Central memory CD8-positive, alpha-beta T cell (primary cell): Measurements from ENCODE around the gene NKD2.

ENCODE experiments used
- ATAC-seq: fragments of 150-1000 bp; cut with Tn5 transposase; replicated peaks from 2 replicates; pipeline ENCODE4 v1.10.0; 2022; ENCODE audit warnings: mild to moderate bottlenecking, moderate FRiP score, moderate number of reproducible peaks; ENCODE audit not compliant: poor library complexity, severe bottlenecking; ENCODE audit errors: extremely low read depth
- DNase-seq, 2 donors: peaks; one replicate each; pipeline ENCODE4 v3.0.0; 2021; ENCODE audit warnings: low spot score in 2 of 2
- H3K27ac Mint-ChIP-seq: one replicate; pipeline ENCODE4 v1.8.0; 2022; ENCODE audit warnings: low read depth, mild to moderate bottlenecking, moderate library complexity, mixed read lengths
- H3K27me3 Mint-ChIP-seq: one replicate; pipeline ENCODE4 v1.8.0; 2022; ENCODE audit warnings: mixed read lengths
- H3K36me3 Mint-ChIP-seq: one replicate; pipeline ENCODE4 v1.8.0; 2022; ENCODE audit warnings: mild to moderate bottlenecking, moderate library complexity, mixed read lengths; ENCODE audit not compliant: insufficient read depth
- H3K4me1 Mint-ChIP-seq: one replicate; pipeline ENCODE4 v1.8.0; 2022; ENCODE audit warnings: mixed read lengths
- H3K4me3 Mint-ChIP-seq: one replicate; pipeline ENCODE4 v1.8.0; 2022; ENCODE audit warnings: mild to moderate bottlenecking, moderate library complexity, mixed read lengths
- H3K9me3 Mint-ChIP-seq: one replicate; pipeline ENCODE4 v1.8.0; 2022; ENCODE audit warnings: mixed read lengths

Gene NKD2

GRCh38 chr5:1005904-1006655 lies 2.5 kb upstream of the NKD2 start:
- H3K4me1 Mint-ChIP-seq, result peaks cover 11% of the 10 kb centered on the region
- no peaks in the 10 kb centered on the region for H3K9me3 Mint-ChIP-seq
- ATAC-seq (no peak), DNase-seq (no peak)
- H3K4me3 Mint-ChIP-seq, result no peak overlapping the region
- H3K27ac Mint-ChIP-seq, result no peak overlapping the region
- peaks cover 47% of the 10 kb centered on the region for H3K27me3 Mint-ChIP-seq
- H3K36me3 Mint-ChIP-seq, result peaks cover 3% of the 10 kb centered on the region

GRCh38 chr5:1006656-1007071 lies 1.9 kb upstream of the NKD2 start:
- ATAC-seq, result no peak
- H3K27me3 Mint-ChIP-seq, result peaks cover 53% of the 10 kb centered on the region
- peaks cover 11% of the 10 kb centered on the region for H3K4me1 Mint-ChIP-seq
- peaks cover 3% of the 10 kb centered on the region for H3K36me3 Mint-ChIP-seq
- no peak overlapping the region for H3K4me3 Mint-ChIP-seq
- DNase-seq, result no peak
- H3K9me3 Mint-ChIP-seq, result no peaks in the 10 kb centered on the region
- H3K27ac Mint-ChIP-seq, result no peak overlapping the region

- Mint-ChIP-seq H3K27ac (no peak overlapping the region), H3K27me3 (peaks cover 57% of the 10 kb centered on the region), H3K4me3 (peak overlapping the region; percentile 66), H3K4me1 (peaks cover 11% of the 10 kb centered on the region), H3K9me3 (no peaks in the 10 kb centered on the region), H3K36me3 (peaks cover 3% of the 10 kb centered on the region)
- ATAC-seq (no peak), DNase-seq (no peak)
Measured at GRCh38 chr5:1007221-1007680, 1.4 kb upstream of the NKD2 start.

- Mint-ChIP-seq H3K4me1 (peaks cover 11% of the 10 kb centered on the region), H3K9me3 (no peaks in the 10 kb centered on the region), H3K36me3 (peaks cover 3% of the 10 kb centered on the region), H3K27ac (peak overlapping the region; percentile 24), H3K4me3 (peak overlapping the region; percentile 66), H3K27me3 (peaks cover 57% of the 10 kb centered on the region)
- ATAC-seq, result no peak
- no peak for DNase-seq
Measured at GRCh38 chr5:1007681-1008450, 736 bp upstream of the NKD2 start.

- H3K4me1 Mint-ChIP-seq, result peaks cover 7% of the 10 kb centered on the region
- ATAC-seq (no peak), DNase-seq (no peak)
- H3K27me3 Mint-ChIP-seq, result peaks cover 57% of the 10 kb centered on the region
- no peak overlapping the region for H3K27ac Mint-ChIP-seq
- peaks cover 3% of the 10 kb centered on the region for H3K36me3 Mint-ChIP-seq
- H3K4me3 Mint-ChIP-seq, result no peak overlapping the region
- no peaks in the 10 kb centered on the region for H3K9me3 Mint-ChIP-seq
Measured at GRCh38 chr5:1009359-1010180, 968 bp downstream of the NKD2 start.

- no peak for DNase-seq
- ATAC-seq, result no peak
- Mint-ChIP-seq H3K4me1 (peaks cover 7% of the 10 kb centered on the region), H3K36me3 (peaks cover 2% of the 10 kb centered on the region), H3K4me3 (no peak overlapping the region), H3K9me3 (no peaks in the 10 kb centered on the region), H3K27me3 (peaks cover 57% of the 10 kb centered on the region), H3K27ac (no peak overlapping the region)
Measured at GRCh38 chr5:1010181-1010510, 1.5 kb downstream of the NKD2 start.

- peaks cover 53% of the 10 kb centered on the region for H3K27me3 Mint-ChIP-seq
- H3K4me1 Mint-ChIP-seq, result peaks cover 7% of the 10 kb centered on the region
- no peaks in the 10 kb centered on the region for H3K9me3 Mint-ChIP-seq
- no peak overlapping the region for H3K4me3 Mint-ChIP-seq
- no peak overlapping the region for H3K27ac Mint-ChIP-seq
- no peak for DNase-seq
- no peak for ATAC-seq
- H3K36me3 Mint-ChIP-seq, result peaks cover 2% of the 10 kb centered on the region
Measured at GRCh38 chr5:1010641-1011046, 2.0 kb downstream of the NKD2 start.

GRCh38 chr5:1011226-1011631 lies 2.6 kb downstream of the NKD2 start:
- Mint-ChIP-seq H3K4me1 (peaks cover 7% of the 10 kb centered on the region), H3K9me3 (no peaks in the 10 kb centered on the region), H3K36me3 (peaks cover 2% of the 10 kb centered on the region), H3K27ac (no peak overlapping the region), H3K27me3 (peaks cover 48% of the 10 kb centered on the region), H3K4me3 (no peak overlapping the region)
- no peak for ATAC-seq
- no peak for DNase-seq

GRCh38 chr5:1011741-1012312 lies 3.2 kb downstream of the NKD2 start:
- H3K4me1 Mint-ChIP-seq, result peaks cover 7% of the 10 kb centered on the region
- H3K27me3 Mint-ChIP-seq, result peaks cover 42% of the 10 kb centered on the region
- H3K36me3 Mint-ChIP-seq, result peaks cover 2% of the 10 kb centered on the region
- no peaks in the 10 kb centered on the region for H3K9me3 Mint-ChIP-seq
- no peak overlapping the region for H3K4me3 Mint-ChIP-seq
- ATAC-seq (no peak), DNase-seq (no peak)
- no peak overlapping the region for H3K27ac Mint-ChIP-seq

GRCh38 chr5:1012313-1012841 lies 3.8 kb downstream of the NKD2 start:
- H3K4me3 Mint-ChIP-seq, result no peak overlapping the region
- ATAC-seq, result no peak
- peaks cover 2% of the 10 kb centered on the region for H3K36me3 Mint-ChIP-seq

GRCh38 chr5:1012900-1013237 lies 4.3 kb downstream of the NKD2 start:
- no peak overlapping the region for H3K4me3 Mint-ChIP-seq
- ATAC-seq, result no peak
- no peak for DNase-seq
- H3K27me3 Mint-ChIP-seq, result peaks cover 31% of the 10 kb centered on the region
- H3K9me3 Mint-ChIP-seq, result no peaks in the 10 kb centered on the region
- H3K27ac Mint-ChIP-seq, result no peak overlapping the region
- peaks cover 3% of the 10 kb centered on the region for H3K4me1 Mint-ChIP-seq
- peaks cover 1% of the 10 kb centered on the region for H3K36me3 Mint-ChIP-seq

More at GRCh38 chr5:1012313-1012841, 3.8 kb downstream of the NKD2 start:
- DNase-seq, result no peak
- H3K4me1 Mint-ChIP-seq, result peaks cover 7% of the 10 kb centered on the region
- no peak overlapping the region for H3K27ac Mint-ChIP-seq
- H3K27me3 Mint-ChIP-seq, result peaks cover 36% of the 10 kb centered on the region
- no peaks in the 10 kb centered on the region for H3K9me3 Mint-ChIP-seq

- Mint-ChIP-seq H3K4me1 (no peaks in the 10 kb centered on the region), H3K27me3 (peaks cover 26% of the 10 kb centered on the region), H3K36me3 (no peaks in the 10 kb centered on the region)
Measured at GRCh38 chr5:1013238-1013947, 4.8 kb downstream of the NKD2 start.

More at GRCh38 chr5:1013238-1013947, 4.8 kb downstream of the NKD2 start:
- ATAC-seq (no peak), DNase-seq (no peak)
- H3K9me3 Mint-ChIP-seq, result no peaks in the 10 kb centered on the region
- no peak overlapping the region for H3K27ac Mint-ChIP-seq
- H3K4me3 Mint-ChIP-seq, result no peak overlapping the region
